Uterus (tissue), 2 donors: ENCODE results near the gene THOC1.

ENCODE experiments used
- CTCF ChIP-seq, 4 experiments: fragments of 200-600 bp in 2 of 4; fragments of 450-650 bp in 2 of 4; sonication (generic) in 2 of 4; IDR thresholded peaks; one replicate each; pipeline ENCODE4 v1.5.1; 2016 to 2019; ENCODE audit warnings: antibody characterized with exemption in 4 of 4, mild to moderate bottlenecking in 2 of 4, moderate library complexity in 1 of 4
- POLR2A ChIP-seq, 2 donors: fragments of 450-650 bp; IDR thresholded peaks; one replicate each; pipeline ENCODE4 v1.6.1; 2016; ENCODE audit warnings: antibody characterized with exemption in 2 of 2, mild to moderate bottlenecking in 1 of 2, moderate library complexity in 1 of 2

GRCh38 chr18:273525-273924 lies 5.7 kb upstream of the THOC1 start:
- TF ChIP-seq CTCF (IDR thresholded peaks at IDR 0.05) = no peak
- no peak for TF ChIP-seq POLR2A (IDR thresholded peaks at IDR 0.05)
